SU-DHL-6 (cell line): ENCODE measurements around the gene MOB3A.

Experiments used
- H2AFZ ChIP-seq: fragments of 200-600 bp; sonication (generic); 2 replicates; pipeline ENCODE4 v1.6.1; 2014; ENCODE audit warnings: low read depth, mild to moderate bottlenecking, moderate library complexity, mixed read lengths, antibody characterized with exemption, low read length; ENCODE audit not compliant: severe bottlenecking
- H3F3A ChIP-seq: fragments of 200-600 bp; shearing (Covaris generic); 2 replicates; pipeline ENCODE4 v1.6.0; 2016; ENCODE audit warnings: antibody characterized with exemption, mild to moderate bottlenecking; ENCODE audit not compliant: insufficient read depth
- H3K27ac ChIP-seq: fragments of 200-600 bp; sonication (generic); 2 replicates; pipeline ENCODE4 v1.5.1; 2016; ENCODE audit warnings: low read depth, mild to moderate bottlenecking, low read length, moderate library complexity, mixed read lengths
- H3K27me3 ChIP-seq: fragments of 200-600 bp; sonication (generic), shearing (Covaris generic); 2 replicates; pipeline ENCODE4 v1.6.0; 2014; ENCODE audit warnings: mild to moderate bottlenecking, low read length
- H3K36me3 ChIP-seq: fragments of 200-600 bp; sonication (generic); 2 replicates; pipeline ENCODE4 v1.6.1; 2014; ENCODE audit warnings: mild to moderate bottlenecking, low read length, mixed read lengths
- H3K4me2 ChIP-seq: fragments of 300-600, 200-600 bp; shearing (Covaris generic), sonication (generic); 2 replicates; pipeline ENCODE4 v1.6.0; 2014; ENCODE audit warnings: low read length, low read depth, mild to moderate bottlenecking; ENCODE audit not compliant: poor library complexity, severe bottlenecking
- H3K4me3 ChIP-seq: fragments of 200-600 bp; sonication (generic); 2 replicates; pipeline ENCODE4 v1.5.1; 2014; ENCODE audit warnings: antibody characterized with exemption, low read length, mild to moderate bottlenecking, mixed read lengths; ENCODE audit not compliant: insufficient read depth, poor library complexity, severe bottlenecking
- H3K79me2 ChIP-seq: fragments of 200-600 bp; sonication (generic); 2 replicates; pipeline ENCODE4 v1.6.1; 2014; ENCODE audit warnings: mild to moderate bottlenecking, low read length, moderate library complexity; ENCODE audit not compliant: insufficient read depth
- H3K9ac ChIP-seq: fragments of 200-600 bp; sonication (generic); 2 replicates; pipeline ENCODE4 v1.7.0; 2014; ENCODE audit warnings: mild to moderate bottlenecking, low read length
- H3K9me2 ChIP-seq: fragments of 200-600 bp; sonication (generic); replicated peaks from 2 replicates; pipeline ENCODE4 v1.6.1; 2014; ENCODE audit warnings: low read length; ENCODE audit not compliant: insufficient read depth
- H3K9me3 ChIP-seq: fragments of 200-600 bp; sonication (generic); 2 replicates; pipeline ENCODE4 v1.6.1; 2014; ENCODE audit warnings: low read length, mixed read lengths; ENCODE audit not compliant: insufficient read depth
- H4K20me1 ChIP-seq: fragments of 200-600 bp; sonication (generic); 2 replicates; pipeline ENCODE4 v1.6.1; 2014; ENCODE audit warnings: low read depth, mild to moderate bottlenecking, antibody characterized with exemption, low read length, moderate library complexity, mixed read lengths
- CTCF ChIP-seq: fragments of 200-600 bp; sonication (generic); IDR thresholded peaks from one replicate; pipeline ENCODE4 v1.5.1; 2017; ENCODE audit warnings: antibody characterized with exemption, mild to moderate bottlenecking, low read length, moderate library complexity; ENCODE audit not compliant: insufficient read depth, poor library complexity, severe bottlenecking
- EZH2phosphoT487 ChIP-seq: fragments of 200-600 bp; sonication (generic), shearing (Covaris generic); conservative IDR thresholded peaks from 2 replicates; pipeline ENCODE4 v1.6.1; 2018; ENCODE audit warnings: mild to moderate bottlenecking, antibody characterized with exemption, low read length, moderate library complexity, mixed read lengths

Gene MOB3A

GRCh38 chr19:2047076-2047448, 49.1 kb downstream of the MOB3A start:
- no peak overlapping the region for H2AFZ ChIP-seq
- H3K27me3 ChIP-seq: no peaks in the 10 kb centered on the region
- H4K20me1 ChIP-seq: no peaks in the 10 kb centered on the region; the same call in 1 of the 2 replicates
- peaks cover 16% of the 10 kb centered on the region for H3F3A ChIP-seq
- H3K9ac ChIP-seq: no peak overlapping the region
- H3K9me3 ChIP-seq: no peaks in the 10 kb centered on the region
- H3K27ac ChIP-seq: 0 out of 2 replicates have a peak overlapping the region, but pooled peaks have one; percentile 71
- H3K79me2 ChIP-seq: peaks cover 42% of the 10 kb centered on the region
- H3K36me3 ChIP-seq: no peaks in the 10 kb centered on the region
- no peaks in the 10 kb centered on the region for H3K9me2 ChIP-seq
- no peak overlapping the region for H3K4me2 ChIP-seq
- no peak overlapping the region for H3K4me3 ChIP-seq
- TF ChIP-seq EZH2phosphoT487: no peak
- TF ChIP-seq CTCF: no peak

- Histone ChIP-seq H3K4me2 (no peak overlapping the region), H3K4me3 (no peak overlapping the region), H3K9ac (no peak overlapping the region), H3K27ac (no peak overlapping the region), H3F3A (peaks cover 8% of the 10 kb centered on the region; the same call in 1 of the 2 replicates), H3K36me3 (no peaks in the 10 kb centered on the region), H2AFZ (no peak overlapping the region), H3K9me2 (no peaks in the 10 kb centered on the region), H3K9me3 (no peaks in the 10 kb centered on the region), H4K20me1 (no peaks in the 10 kb centered on the region; the same call in 1 of the 2 replicates), H3K79me2 (peaks cover 42% of the 10 kb centered on the region), H3K27me3 (no peaks in the 10 kb centered on the region)
- TF ChIP-seq CTCF (no peak), EZH2phosphoT487 (no peak)
Observed at GRCh38 chr19:2046046-2046907, 49.8 kb downstream of the MOB3A start.

GRCh38 chr19:2045501-2046045, 50.6 kb downstream of the MOB3A start:
- Histone ChIP-seq H3K9ac (no peak overlapping the region), H3K36me3 (no peaks in the 10 kb centered on the region), H3K4me2 (no peak overlapping the region), H2AFZ (no peak overlapping the region), H3K27me3 (no peaks in the 10 kb centered on the region), H3K27ac (no peak overlapping the region), H3K79me2 (peaks cover 40% of the 10 kb centered on the region), H3K9me2 (no peaks in the 10 kb centered on the region), H3K9me3 (no peaks in the 10 kb centered on the region), H3K4me3 (no peak overlapping the region), H4K20me1 (no peaks in the 10 kb centered on the region; the same call in 1 of the 2 replicates), H3F3A (peaks cover 8% of the 10 kb centered on the region; the same call in 1 of the 2 replicates)
- TF ChIP-seq EZH2phosphoT487: no peak
- TF ChIP-seq CTCF: no peak
